K562 (cell line): ENCODE results near the gene PDE4D.

ENCODE experiments used
- CBX3 ChIP-seq, 2 experiments: IDR thresholded peaks; 1 replicate in 1 of 2; 2 replicates in 1 of 2; pipeline ENCODE4 v1.6.1; 2012; ENCODE audit warnings: inconsistent platforms in 2 of 2, low read length in 2 of 2, borderline replicate concordance in 1 of 2, control low read depth in 1 of 2
- E2F4 ChIP-seq: sonication (generic); formaldehyde crosslinking; IDR thresholded peaks from 2 replicates; pipeline ENCODE4 v1.8.0; 2022; ENCODE audit warnings: mild to moderate bottlenecking, low read depth, missing genetic modification reagents
- ELF4 ChIP-seq: fragments of 450-650 bp; formaldehyde crosslinking; IDR thresholded peaks from 2 replicates; pipeline ENCODE4 v1.4.0; 2022; ENCODE audit warnings: missing genetic modification characterization
- FOXM1 ChIP-seq, 2 experiments: fragments of 450-650 bp in 1 of 2; sonication (generic) in 1 of 2; formaldehyde crosslinking in 1 of 2; IDR thresholded peaks; 2 replicates each; pipeline versions ENCODE4 v1.6.1 to v1.9.0; 2017 to 2022; ENCODE audit warnings: low read depth in 2 of 2, mild to moderate bottlenecking in 2 of 2, missing genetic modification reagents in 1 of 2, moderate library complexity in 1 of 2
- MAFF ChIP-seq: IDR thresholded peaks from 2 replicates; pipeline ENCODE4 v1.6.1; 2012; ENCODE audit warnings: low read length, improper control_type of control experiment
- PHF8 ChIP-seq: fragments of 200-600 bp; sonication (generic); IDR thresholded peaks from 2 replicates; pipeline ENCODE4 v1.6.1; 2012; ENCODE audit warnings: mixed run types, mild to moderate bottlenecking, inconsistent platforms, low read length, moderate library complexity, borderline replicate concordance
- POLR2A ChIP-seq: fragments of 450-650 bp; conservative IDR thresholded peaks from 2 replicates; pipeline ENCODE4 v1.6.1; 2016
- RAD21 ChIP-seq, 2 experiments: fragments of 250-450 bp in 1 of 2; fragments of 450-650 bp in 1 of 2; sonication (Bioruptor Pico) in 1 of 2; formaldehyde crosslinking in 1 of 2; IDR thresholded peaks in 1 of 2; conservative IDR thresholded peaks in 1 of 2; 2 replicates each; pipeline versions ENCODE4 v1.4.0 to v1.8.0; 2020 to 2022; ENCODE audit warnings: mild to moderate bottlenecking in 2 of 2, moderate library complexity in 1 of 2
- RNF2 ChIP-seq: sonication (generic); IDR thresholded peaks from 2 replicates; pipeline ENCODE4 v1.6.1; 2016
- ZNF354B ChIP-seq: fragments of 250-450 bp; sonication (Bioruptor Pico); IDR thresholded peaks from 2 replicates; pipeline ENCODE4 v1.4.0; 2020
- TF ChIP-seq, protein P1 (sequence below), 2 experiments: fragments of 150-350 bp in 1 of 2; IDR thresholded peaks; 2 replicates each; pipeline ENCODE4 v1.6.1; 2012 to 2016; ENCODE audit warnings: low read depth in 2 of 2, low read length in 2 of 2, mild to moderate bottlenecking in 1 of 2, moderate library complexity in 1 of 2
- TF ChIP-seq, protein P2 (sequence below), 3 experiments: IDR thresholded peaks in 2 of 3; conservative IDR thresholded peaks in 1 of 3; 2 replicates each; pipeline ENCODE4 v1.5.1; 2011 to 2012; ENCODE audit warnings: low read length in 3 of 3, mild to moderate bottlenecking in 3 of 3, control low read depth in 2 of 3, improper control_type of control experiment in 1 of 3, inconsistent platforms in 1 of 3, low read depth in 1 of 3, mixed read lengths in 1 of 3, moderate library complexity in 1 of 3; ENCODE audit not compliant: insufficient read depth in 2 of 3
- TF ChIP-seq, protein P3 (sequence below): fragments of 200-600 bp; sonication (generic); IDR thresholded peaks from one replicate; pipeline ENCODE4 v1.6.1; 2012; ENCODE audit warnings: mild to moderate bottlenecking, low read depth, low read length, inconsistent platforms

DNA sequence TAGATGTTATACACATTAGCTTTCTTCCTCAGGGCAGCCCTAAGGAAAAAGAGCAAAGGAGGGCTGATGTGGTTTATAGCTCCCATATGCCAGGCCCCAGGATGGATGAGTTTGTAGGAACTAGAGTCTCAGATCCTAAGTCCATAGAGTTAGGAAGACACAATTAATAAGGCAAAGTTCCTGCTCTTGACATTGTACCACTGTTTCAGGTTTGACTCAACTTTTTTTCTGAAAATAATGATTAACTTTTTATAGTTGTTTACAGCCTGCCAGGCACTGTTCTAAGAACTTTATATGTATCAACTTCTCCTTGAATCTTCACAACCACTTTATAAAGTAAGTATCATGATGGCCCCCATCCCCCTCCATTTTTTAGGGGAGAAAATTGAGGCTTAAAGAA is 339.5 kb downstream of the PDE4D start:
- TF ChIP-seq, protein P1, sequence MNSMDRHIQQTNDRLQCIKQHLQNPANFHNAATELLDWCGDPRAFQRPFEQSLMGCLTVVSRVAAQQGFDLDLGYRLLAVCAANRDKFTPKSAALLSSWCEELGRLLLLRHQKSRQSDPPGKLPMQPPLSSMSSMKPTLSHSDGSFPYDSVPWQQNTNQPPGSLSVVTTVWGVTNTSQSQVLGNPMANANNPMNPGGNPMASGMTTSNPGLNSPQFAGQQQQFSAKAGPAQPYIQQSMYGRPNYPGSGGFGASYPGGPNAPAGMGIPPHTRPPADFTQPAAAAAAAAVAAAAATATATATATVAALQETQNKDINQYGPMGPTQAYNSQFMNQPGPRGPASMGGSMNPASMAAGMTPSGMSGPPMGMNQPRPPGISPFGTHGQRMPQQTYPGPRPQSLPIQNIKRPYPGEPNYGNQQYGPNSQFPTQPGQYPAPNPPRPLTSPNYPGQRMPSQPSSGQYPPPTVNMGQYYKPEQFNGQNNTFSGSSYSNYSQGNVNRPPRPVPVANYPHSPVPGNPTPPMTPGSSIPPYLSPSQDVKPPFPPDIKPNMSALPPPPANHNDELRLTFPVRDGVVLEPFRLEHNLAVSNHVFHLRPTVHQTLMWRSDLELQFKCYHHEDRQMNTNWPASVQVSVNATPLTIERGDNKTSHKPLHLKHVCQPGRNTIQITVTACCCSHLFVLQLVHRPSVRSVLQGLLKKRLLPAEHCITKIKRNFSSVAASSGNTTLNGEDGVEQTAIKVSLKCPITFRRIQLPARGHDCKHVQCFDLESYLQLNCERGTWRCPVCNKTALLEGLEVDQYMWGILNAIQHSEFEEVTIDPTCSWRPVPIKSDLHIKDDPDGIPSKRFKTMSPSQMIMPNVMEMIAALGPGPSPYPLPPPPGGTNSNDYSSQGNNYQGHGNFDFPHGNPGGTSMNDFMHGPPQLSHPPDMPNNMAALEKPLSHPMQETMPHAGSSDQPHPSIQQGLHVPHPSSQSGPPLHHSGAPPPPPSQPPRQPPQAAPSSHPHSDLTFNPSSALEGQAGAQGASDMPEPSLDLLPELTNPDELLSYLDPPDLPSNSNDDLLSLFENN (IDR thresholded peaks at IDR 0.05; ENCODE audit: low read depth in 2 of 2, low read length in 2 of 2): no peak
- TF ChIP-seq, protein P2, sequence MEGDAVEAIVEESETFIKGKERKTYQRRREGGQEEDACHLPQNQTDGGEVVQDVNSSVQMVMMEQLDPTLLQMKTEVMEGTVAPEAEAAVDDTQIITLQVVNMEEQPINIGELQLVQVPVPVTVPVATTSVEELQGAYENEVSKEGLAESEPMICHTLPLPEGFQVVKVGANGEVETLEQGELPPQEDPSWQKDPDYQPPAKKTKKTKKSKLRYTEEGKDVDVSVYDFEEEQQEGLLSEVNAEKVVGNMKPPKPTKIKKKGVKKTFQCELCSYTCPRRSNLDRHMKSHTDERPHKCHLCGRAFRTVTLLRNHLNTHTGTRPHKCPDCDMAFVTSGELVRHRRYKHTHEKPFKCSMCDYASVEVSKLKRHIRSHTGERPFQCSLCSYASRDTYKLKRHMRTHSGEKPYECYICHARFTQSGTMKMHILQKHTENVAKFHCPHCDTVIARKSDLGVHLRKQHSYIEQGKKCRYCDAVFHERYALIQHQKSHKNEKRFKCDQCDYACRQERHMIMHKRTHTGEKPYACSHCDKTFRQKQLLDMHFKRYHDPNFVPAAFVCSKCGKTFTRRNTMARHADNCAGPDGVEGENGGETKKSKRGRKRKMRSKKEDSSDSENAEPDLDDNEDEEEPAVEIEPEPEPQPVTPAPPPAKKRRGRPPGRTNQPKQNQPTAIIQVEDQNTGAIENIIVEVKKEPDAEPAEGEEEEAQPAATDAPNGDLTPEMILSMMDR (IDR thresholded peaks at IDR 0.05 in 2 of 3, conservative IDR thresholded peaks at IDR 0.05 in 1 of 3; ENCODE audit: insufficient read depth in 2 of 3, low read depth in 1 of 3, low read length in 3 of 3): no peak
- TF ChIP-seq, protein P3, sequence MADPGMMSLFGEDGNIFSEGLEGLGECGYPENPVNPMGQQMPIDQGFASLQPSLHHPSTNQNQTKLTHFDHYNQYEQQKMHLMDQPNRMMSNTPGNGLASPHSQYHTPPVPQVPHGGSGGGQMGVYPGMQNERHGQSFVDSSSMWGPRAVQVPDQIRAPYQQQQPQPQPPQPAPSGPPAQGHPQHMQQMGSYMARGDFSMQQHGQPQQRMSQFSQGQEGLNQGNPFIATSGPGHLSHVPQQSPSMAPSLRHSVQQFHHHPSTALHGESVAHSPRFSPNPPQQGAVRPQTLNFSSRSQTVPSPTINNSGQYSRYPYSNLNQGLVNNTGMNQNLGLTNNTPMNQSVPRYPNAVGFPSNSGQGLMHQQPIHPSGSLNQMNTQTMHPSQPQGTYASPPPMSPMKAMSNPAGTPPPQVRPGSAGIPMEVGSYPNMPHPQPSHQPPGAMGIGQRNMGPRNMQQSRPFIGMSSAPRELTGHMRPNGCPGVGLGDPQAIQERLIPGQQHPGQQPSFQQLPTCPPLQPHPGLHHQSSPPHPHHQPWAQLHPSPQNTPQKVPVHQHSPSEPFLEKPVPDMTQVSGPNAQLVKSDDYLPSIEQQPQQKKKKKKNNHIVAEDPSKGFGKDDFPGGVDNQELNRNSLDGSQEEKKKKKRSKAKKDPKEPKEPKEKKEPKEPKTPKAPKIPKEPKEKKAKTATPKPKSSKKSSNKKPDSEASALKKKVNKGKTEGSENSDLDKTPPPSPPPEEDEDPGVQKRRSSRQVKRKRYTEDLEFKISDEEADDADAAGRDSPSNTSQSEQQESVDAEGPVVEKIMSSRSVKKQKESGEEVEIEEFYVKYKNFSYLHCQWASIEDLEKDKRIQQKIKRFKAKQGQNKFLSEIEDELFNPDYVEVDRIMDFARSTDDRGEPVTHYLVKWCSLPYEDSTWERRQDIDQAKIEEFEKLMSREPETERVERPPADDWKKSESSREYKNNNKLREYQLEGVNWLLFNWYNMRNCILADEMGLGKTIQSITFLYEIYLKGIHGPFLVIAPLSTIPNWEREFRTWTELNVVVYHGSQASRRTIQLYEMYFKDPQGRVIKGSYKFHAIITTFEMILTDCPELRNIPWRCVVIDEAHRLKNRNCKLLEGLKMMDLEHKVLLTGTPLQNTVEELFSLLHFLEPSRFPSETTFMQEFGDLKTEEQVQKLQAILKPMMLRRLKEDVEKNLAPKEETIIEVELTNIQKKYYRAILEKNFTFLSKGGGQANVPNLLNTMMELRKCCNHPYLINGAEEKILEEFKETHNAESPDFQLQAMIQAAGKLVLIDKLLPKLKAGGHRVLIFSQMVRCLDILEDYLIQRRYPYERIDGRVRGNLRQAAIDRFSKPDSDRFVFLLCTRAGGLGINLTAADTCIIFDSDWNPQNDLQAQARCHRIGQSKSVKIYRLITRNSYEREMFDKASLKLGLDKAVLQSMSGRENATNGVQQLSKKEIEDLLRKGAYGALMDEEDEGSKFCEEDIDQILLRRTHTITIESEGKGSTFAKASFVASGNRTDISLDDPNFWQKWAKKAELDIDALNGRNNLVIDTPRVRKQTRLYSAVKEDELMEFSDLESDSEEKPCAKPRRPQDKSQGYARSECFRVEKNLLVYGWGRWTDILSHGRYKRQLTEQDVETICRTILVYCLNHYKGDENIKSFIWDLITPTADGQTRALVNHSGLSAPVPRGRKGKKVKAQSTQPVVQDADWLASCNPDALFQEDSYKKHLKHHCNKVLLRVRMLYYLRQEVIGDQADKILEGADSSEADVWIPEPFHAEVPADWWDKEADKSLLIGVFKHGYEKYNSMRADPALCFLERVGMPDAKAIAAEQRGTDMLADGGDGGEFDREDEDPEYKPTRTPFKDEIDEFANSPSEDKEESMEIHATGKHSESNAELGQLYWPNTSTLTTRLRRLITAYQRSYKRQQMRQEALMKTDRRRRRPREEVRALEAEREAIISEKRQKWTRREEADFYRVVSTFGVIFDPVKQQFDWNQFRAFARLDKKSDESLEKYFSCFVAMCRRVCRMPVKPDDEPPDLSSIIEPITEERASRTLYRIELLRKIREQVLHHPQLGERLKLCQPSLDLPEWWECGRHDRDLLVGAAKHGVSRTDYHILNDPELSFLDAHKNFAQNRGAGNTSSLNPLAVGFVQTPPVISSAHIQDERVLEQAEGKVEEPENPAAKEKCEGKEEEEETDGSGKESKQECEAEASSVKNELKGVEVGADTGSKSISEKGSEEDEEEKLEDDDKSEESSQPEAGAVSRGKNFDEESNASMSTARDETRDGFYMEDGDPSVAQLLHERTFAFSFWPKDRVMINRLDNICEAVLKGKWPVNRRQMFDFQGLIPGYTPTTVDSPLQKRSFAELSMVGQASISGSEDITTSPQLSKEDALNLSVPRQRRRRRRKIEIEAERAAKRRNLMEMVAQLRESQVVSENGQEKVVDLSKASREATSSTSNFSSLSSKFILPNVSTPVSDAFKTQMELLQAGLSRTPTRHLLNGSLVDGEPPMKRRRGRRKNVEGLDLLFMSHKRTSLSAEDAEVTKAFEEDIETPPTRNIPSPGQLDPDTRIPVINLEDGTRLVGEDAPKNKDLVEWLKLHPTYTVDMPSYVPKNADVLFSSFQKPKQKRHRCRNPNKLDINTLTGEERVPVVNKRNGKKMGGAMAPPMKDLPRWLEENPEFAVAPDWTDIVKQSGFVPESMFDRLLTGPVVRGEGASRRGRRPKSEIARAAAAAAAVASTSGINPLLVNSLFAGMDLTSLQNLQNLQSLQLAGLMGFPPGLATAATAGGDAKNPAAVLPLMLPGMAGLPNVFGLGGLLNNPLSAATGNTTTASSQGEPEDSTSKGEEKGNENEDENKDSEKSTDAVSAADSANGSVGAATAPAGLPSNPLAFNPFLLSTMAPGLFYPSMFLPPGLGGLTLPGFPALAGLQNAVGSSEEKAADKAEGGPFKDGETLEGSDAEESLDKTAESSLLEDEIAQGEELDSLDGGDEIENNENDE: no peak
- TF ChIP-seq POLR2A (no peak), PHF8 (no peak), ELF4 (CRISPR knock-in tag) (no peak), FOXM1 (IDR thresholded peaks at IDR 0.05; ENCODE audit: low read depth) (no peak), FOXM1 (CRISPR knock-in tag; IDR thresholded peaks at IDR 0.05; ENCODE audit: low read depth) (no peak), RNF2 (no peak), E2F4 (CRISPR knock-in tag) (no peak), RAD21 (CRISPR knock-in tag; conservative IDR thresholded peaks at IDR 0.05 in 1 of 2, IDR thresholded peaks at IDR 0.05 in 1 of 2) (no peak), ZNF354B (CRISPR knock-in tag) (no peak), MAFF (no peak), CBX3 (IDR thresholded peaks at IDR 0.05; ENCODE audit: borderline replicate concordance in 1 of 2, low read length in 2 of 2) (no peak)
